HepG2 (cell line): ENCODE data around the gene IL1RAPL1.

Experiments used
- CTCF ChIP-seq: sonication (generic); formaldehyde crosslinking; IDR thresholded peaks from 2 replicates; pipeline ENCODE4 v1.5.0; 2020; ENCODE audit warnings: mild to moderate bottlenecking, missing genetic modification reagents, moderate library complexity
- FOXP4 ChIP-seq: sonication (generic); formaldehyde crosslinking; IDR thresholded peaks from 2 replicates; pipeline ENCODE4 v1.4.0; 2020; ENCODE audit warnings: missing genetic modification reagents
- GMEB1 ChIP-seq: sonication (generic); formaldehyde crosslinking; IDR thresholded peaks from 2 replicates; pipeline ENCODE4 v1.5.1; 2020; ENCODE audit warnings: missing genetic modification reagents, mild to moderate bottlenecking, borderline replicate concordance
- KDM1A ChIP-seq: IDR thresholded peaks from 2 replicates; pipeline ENCODE4 v1.6.1; 2016; ENCODE audit warnings: missing compliant biosample characterization
- MAZ ChIP-seq, 2 experiments: sonication (generic) in 1 of 2; formaldehyde crosslinking in 1 of 2; IDR thresholded peaks; 2 replicates each; pipeline versions ENCODE4 v1.5.0 to v1.6.1; 2012 to 2020; ENCODE audit warnings: low read depth in 2 of 2, mild to moderate bottlenecking in 2 of 2, borderline replicate concordance in 1 of 2, improper control_type of control experiment in 1 of 2, low read length in 1 of 2, missing genetic modification reagents in 1 of 2, moderate library complexity in 1 of 2
- NFAT5 ChIP-seq: sonication (generic); formaldehyde crosslinking; IDR thresholded peaks from 2 replicates; pipeline ENCODE4 v1.4.0; 2020; ENCODE audit warnings: missing genetic modification reagents
- NFRKB ChIP-seq: fragments of 450-650 bp; IDR thresholded peaks from 2 replicates; pipeline ENCODE4 v1.6.1; 2017
- NRL ChIP-seq: sonication (generic); formaldehyde crosslinking; IDR thresholded peaks from 2 replicates; pipeline ENCODE4 v1.5.0; 2020; ENCODE audit warnings: missing genetic modification reagents, mild to moderate bottlenecking, moderate library complexity, borderline replicate concordance
- ZBTB8A ChIP-seq: sonication (generic); formaldehyde crosslinking; IDR thresholded peaks from 2 replicates; pipeline ENCODE4 v1.4.0; 2020; ENCODE audit warnings: mild to moderate bottlenecking, low read depth, missing genetic modification reagents, borderline replicate concordance
- ZNF138 ChIP-seq: sonication (generic); formaldehyde crosslinking; IDR thresholded peaks from 2 replicates; pipeline ENCODE4 v1.5.0; 2020; ENCODE audit warnings: mild to moderate bottlenecking, low read depth, missing genetic modification reagents
- ZNF354B ChIP-seq: sonication (generic); formaldehyde crosslinking; IDR thresholded peaks from 2 replicates; pipeline ENCODE4 v1.8.0; 2022; ENCODE audit warnings: mild to moderate bottlenecking, missing genetic modification reagents
- ZNF501 ChIP-seq: sonication (generic); formaldehyde crosslinking; IDR thresholded peaks from 2 replicates; pipeline ENCODE4 v1.5.1; 2020; ENCODE audit warnings: mild to moderate bottlenecking, moderate library complexity, missing genetic modification reagents
- ZSCAN22 ChIP-seq: sonication (generic); formaldehyde crosslinking; IDR thresholded peaks from 2 replicates; pipeline ENCODE4 v1.4.0; 2020; ENCODE audit warnings: mild to moderate bottlenecking, missing genetic modification reagents

DNA sequence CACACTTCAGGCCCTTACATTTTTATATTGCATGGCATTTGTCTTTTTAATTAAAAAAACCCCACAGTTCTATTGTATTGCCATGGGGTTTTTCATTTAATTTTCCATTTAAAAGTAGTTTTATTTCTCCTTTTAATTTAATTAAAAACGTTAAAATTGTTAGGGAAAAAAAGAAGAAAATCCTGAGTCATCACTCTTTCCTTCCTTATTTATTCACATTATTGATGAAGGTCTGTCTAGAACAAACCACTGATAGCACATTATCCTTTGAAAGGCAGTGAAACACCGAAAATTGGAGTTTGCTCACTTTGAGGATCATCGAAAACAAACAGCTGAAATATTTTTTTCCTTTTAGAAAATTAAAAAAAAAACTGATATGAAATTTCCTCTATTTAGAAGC is 868.5 kb downstream of the IL1RAPL1 start:
- TF ChIP-seq ZSCAN22 (no peak), GMEB1 (no peak), CTCF (CRISPR knock-in tag) (no peak), MAZ (IDR thresholded peaks at IDR 0.05; ENCODE audit: borderline replicate concordance, low read depth, low read length) (no peak), MAZ (CRISPR knock-in tag; IDR thresholded peaks at IDR 0.05; ENCODE audit: low read depth) (no peak), ZBTB8A (CRISPR knock-in tag) (no peak), FOXP4 (CRISPR knock-in tag) (no peak), ZNF501 (no peak), ZNF138 (no peak), NFAT5 (CRISPR knock-in tag) (no peak), NRL (CRISPR knock-in tag) (no peak), KDM1A (no peak), NFRKB (no peak), ZNF354B (CRISPR knock-in tag) (no peak)
